Lower leg skin (tissue), 4 donors: ENCODE data around the gene SPEG. TPM values are rescaled to one million over a fixed set of nuclear protein-coding genes. Genes with fewer than 3 reads are reported as not detected.

Experiments used
- DNase-seq, 2 donors: peaks; one replicate each; pipeline ENCODE4 v3.0.0-alpha.2; 2019; ENCODE audit warnings: low spot score in 2 of 2
- H3K4me3 ChIP-seq: fragments of 200-600 bp; sonication (generic); 2 replicates; pipeline ENCODE4 v1.5.1; 2017; ENCODE audit warnings: mild to moderate bottlenecking, low read depth; ENCODE audit not compliant: poor library complexity, severe bottlenecking
- CTCF ChIP-seq, 3 donors: fragments of 450-650 bp; IDR thresholded peaks; one replicate each; pipeline ENCODE4 v1.5.1; 2016; ENCODE audit warnings: antibody characterized with exemption in 3 of 3, mild to moderate bottlenecking in 3 of 3, moderate library complexity in 2 of 3
- POLR2A ChIP-seq, 2 donors: fragments of 450-650 bp; IDR thresholded peaks; one replicate each; pipeline ENCODE4 v1.6.1; 2016 to 2017; ENCODE audit warnings: antibody characterized with exemption in 2 of 2, mild to moderate bottlenecking in 1 of 2, moderate library complexity in 1 of 2
- WGBS, 2 donors: methylation state at CpG; one replicate each; pipeline ENCODE4 v1.1.5; 2018; 5-methylcytosine and 5-hydroxymethylcytosine counted together
- intact Hi-C: fragments of 100-400 bp; cut with DNase I; formaldehyde crosslinking; loops from one replicate; pipeline ENCODE4 v1.15.0; 2023; ENCODE audit warnings: low total_unique reads
- total RNA-seq, 4 donors: library from RNA; depleted of rRNA; stranded (reverse); fragments of >200 nt; gene quantifications; one replicate each; pipeline ENCODE4 v1.1.0, GENCODE V29; 2016

SPEG gene
- total RNA-seq, 4 donors from 2014 or later: 3.3 to 11.4 (median 5.3) TPM

GRCh38 chr2:219480004-219480403 lies 45.4 kb downstream of the SPEG start:
- no peak overlapping the region for H3K4me3 ChIP-seq
- TF ChIP-seq CTCF (IDR thresholded peaks at IDR 0.05) (no peak), POLR2A (IDR thresholded peaks at IDR 0.05) (no peak)
- intact Hi-C loops: no loop called here
- 88 to 98% methylated on average over 8 of the region's 8 CpGs for WGBS, 2 donors
- DNase-seq: no peak

DNA sequence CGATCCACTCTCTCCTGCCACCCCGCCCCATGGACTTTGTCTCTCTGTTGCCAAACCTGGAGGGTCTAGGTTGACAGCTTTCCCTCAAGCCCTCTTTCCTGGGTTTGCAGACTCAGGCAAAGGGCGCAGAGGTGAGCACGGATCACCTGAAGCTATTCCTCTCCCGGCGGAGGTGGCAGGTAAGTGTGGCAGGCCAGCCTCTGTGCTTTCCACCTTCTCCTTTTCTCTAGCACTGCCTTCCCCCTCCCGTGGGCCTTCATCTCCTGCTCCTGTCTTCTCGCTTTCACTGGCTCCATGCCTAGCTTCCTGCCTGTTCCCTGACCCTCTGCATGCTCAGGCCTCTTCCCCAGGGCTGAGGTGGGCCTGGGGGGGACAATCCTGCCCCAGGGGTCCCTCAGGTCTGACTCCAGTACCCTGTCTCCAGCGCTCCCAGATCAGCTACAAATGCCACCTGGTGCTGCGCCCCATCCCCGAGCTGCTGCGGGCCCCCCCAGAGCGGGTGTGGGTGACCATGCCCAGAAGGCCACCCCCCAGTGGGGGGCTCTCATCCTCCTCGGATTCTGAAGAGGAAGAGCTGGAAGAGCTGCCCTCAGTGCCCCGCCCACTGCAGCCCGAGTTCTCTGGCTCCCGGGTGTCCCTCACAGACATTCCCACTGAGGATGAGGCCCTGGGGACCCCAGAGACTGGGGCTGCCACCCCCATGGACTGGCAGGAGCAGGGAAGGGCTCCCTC lies 48.2 kb downstream of the SPEG start:
- DNase-seq: no peak
- no peak overlapping the region for H3K4me3 ChIP-seq
- 67 to 87% methylated on average over 13 to 17 of the region's 17 CpGs for WGBS, 2 donors
- no peak for TF ChIP-seq CTCF (IDR thresholded peaks at IDR 0.05)
- TF ChIP-seq POLR2A (IDR thresholded peaks at IDR 0.05): no peak
- intact Hi-C loops: no loop called here

DNA sequence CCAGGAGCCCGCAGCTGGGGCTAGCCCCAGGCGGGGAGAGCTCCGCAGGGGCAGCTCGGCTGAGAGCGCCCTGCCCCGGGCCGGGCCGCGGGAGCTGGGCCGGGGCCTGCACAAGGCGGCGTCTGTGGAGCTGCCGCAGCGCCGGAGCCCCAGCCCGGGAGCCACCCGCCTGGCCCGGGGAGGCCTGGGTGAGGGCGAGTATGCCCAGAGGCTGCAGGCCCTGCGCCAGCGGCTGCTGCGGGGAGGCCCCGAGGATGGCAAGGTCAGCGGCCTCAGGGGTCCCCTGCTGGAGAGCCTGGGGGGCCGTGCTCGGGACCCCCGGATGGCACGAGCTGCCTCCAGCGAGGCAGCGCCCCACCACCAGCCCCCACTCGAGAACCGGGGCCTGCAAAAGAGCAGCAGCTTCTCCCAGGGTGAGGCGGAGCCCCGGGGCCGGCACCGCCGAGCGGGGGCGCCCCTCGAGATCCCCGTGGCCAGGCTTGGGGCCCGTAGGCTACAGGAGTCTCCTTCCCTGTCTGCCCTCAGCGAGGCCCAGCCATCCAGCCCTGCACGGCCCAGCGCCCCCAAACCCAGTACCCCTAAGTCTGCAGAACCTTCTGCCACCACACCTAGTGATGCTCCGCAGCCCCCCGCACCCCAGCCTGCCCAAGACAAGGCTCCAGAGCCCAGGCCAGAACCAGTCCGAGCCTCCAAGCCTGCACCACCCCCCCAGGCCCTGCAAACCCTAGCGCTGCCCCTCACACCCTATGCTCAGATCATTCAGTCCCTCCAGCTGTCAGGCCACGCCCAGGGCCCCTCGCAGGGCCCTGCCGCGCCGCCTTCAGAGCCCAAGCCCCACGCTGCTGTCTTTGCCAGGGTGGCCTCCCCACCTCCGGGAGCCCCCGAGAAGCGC lies 49.1 kb downstream of the SPEG start:
- H3K4me3 ChIP-seq: no peak overlapping the region

GRCh38 chr2:219484343-219485200 lies 49.9 kb downstream of the SPEG start:
- no peak for DNase-seq
- TF ChIP-seq CTCF (IDR thresholded peaks at IDR 0.05) (no peak), POLR2A (IDR thresholded peaks at IDR 0.05) (no peak)
- WGBS, 2 donors: 4 to 6% methylated on average over 5 to 54 of the region's 89 CpGs
- no peak overlapping the region for H3K4me3 ChIP-seq
- intact Hi-C loops: no loop called here

More for the DNA sequence above, 49.1 kb downstream of the SPEG start:
- intact Hi-C loops: no loop called here
- TF ChIP-seq POLR2A (IDR thresholded peaks at IDR 0.05) (no peak), CTCF (IDR thresholded peaks at IDR 0.05) (no peak)
- DNase-seq: no peak
- WGBS, 2 donors: 18 to 33% methylated on average over 18 to 42 of the region's 58 CpGs

DNA sequence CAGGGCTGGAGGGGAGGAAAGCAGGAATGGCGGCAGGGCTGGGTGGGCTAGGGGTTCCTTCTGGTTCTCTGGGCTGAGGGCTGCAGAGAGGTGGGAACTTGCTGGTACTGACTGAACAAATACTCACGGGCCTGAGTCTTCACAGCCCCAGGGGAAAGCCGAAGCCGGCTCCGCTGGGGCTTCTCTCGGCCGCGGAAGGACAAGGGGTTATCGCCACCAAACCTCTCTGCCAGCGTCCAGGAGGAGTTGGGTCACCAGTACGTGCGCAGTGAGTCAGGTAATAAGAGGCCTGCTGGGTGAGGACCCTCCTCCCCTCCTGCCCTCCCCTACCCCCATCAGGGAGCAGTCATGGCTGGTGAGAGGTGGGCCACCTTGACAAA lies 50.5 kb downstream of the SPEG start:
- intact Hi-C loops: no loop called here
- TF ChIP-seq CTCF (IDR thresholded peaks at IDR 0.05) (no peak), POLR2A (IDR thresholded peaks at IDR 0.05) (no peak)
- DNase-seq: no peak
- WGBS, 2 donors: 65 to 71% methylated on average over 6 to 12 of the region's 12 CpGs
- no peak overlapping the region for H3K4me3 ChIP-seq
